GM23338 (cell line): ENCODE results near the gene LILRB1.

Source experiments
- CREB1 ChIP-seq: fragments of 250-450 bp; sonication (Bioruptor Pico); IDR thresholded peaks from 2 replicates; pipeline ENCODE4 v1.5.0; 2020; ENCODE audit warnings: low read depth, mild to moderate bottlenecking, moderate library complexity
- CTCF ChIP-seq, 2 experiments: fragments of 200-600 bp in 1 of 2; sonication (generic) in 1 of 2; conservative IDR thresholded peaks; 2 replicates each; pipeline versions ENCODE4 v1.5.1 to v1.6.1; 2016 to 2017; ENCODE audit warnings: antibody characterized with exemption in 2 of 2, low read depth in 2 of 2, mild to moderate bottlenecking in 2 of 2, moderate library complexity in 1 of 2
- EZH2 ChIP-seq: fragments of 200-600 bp; sonication (generic); IDR thresholded peaks from one replicate; pipeline ENCODE4 v1.8.0; 2017; ENCODE audit warnings: antibody characterized with exemption, mild to moderate bottlenecking, low read depth; ENCODE audit not compliant: unreplicated experiment
- EZH2phosphoT487 ChIP-seq: fragments of 200-600 bp; sonication (generic); IDR thresholded peaks from one replicate; pipeline ENCODE4 v1.8.1; 2018; ENCODE audit warnings: antibody characterized with exemption; ENCODE audit not compliant: unreplicated experiment
- JUNB ChIP-seq: IDR thresholded peaks from one replicate; pipeline ENCODE4 v1.6.1; 2016; ENCODE audit warnings: antibody characterized with exemption; ENCODE audit not compliant: unreplicated experiment
- POLR2AphosphoS5 ChIP-seq: IDR thresholded peaks from 2 replicates; pipeline ENCODE4 v1.6.1; 2016; ENCODE audit warnings: antibody characterized with exemption, low read depth
- REST ChIP-seq: IDR thresholded peaks from one replicate; pipeline ENCODE4 v1.6.1; 2018; ENCODE audit warnings: antibody characterized with exemption; ENCODE audit not compliant: unreplicated experiment
- STAT1 ChIP-seq: IDR thresholded peaks from one replicate; pipeline ENCODE4 v1.6.1; 2016; ENCODE audit warnings: antibody characterized with exemption; ENCODE audit not compliant: unreplicated experiment

GRCh38 chr19:54673222-54673621 is 42.9 kb downstream of the LILRB1 start:
- TF ChIP-seq EZH2 (no peak), CTCF (conservative IDR thresholded peaks at IDR 0.05; ENCODE audit: low read depth in 2 of 2) (no peak), POLR2AphosphoS5 (no peak), REST (no peak), EZH2phosphoT487 (no peak), STAT1 (no peak), JUNB (no peak), CREB1 (CRISPR knock-in tag) (no peak)
